Natural killer cell (primary cell): Measurements from ENCODE around the gene TCFL5. TPM values are rescaled to one million over a fixed set of nuclear protein-coding genes. Genes with fewer than 3 reads are reported as not detected.

Source experiments
- ATAC-seq, 3 donors: fragments of 150-1000 bp in 2 of 3; fragments of 200-7000 bp in 1 of 3; cut with Tn5 transposase; 1 replicate in 1 of 3; 2 replicates in 2 of 3; pipeline ENCODE4 v1.10.0; 2021; ENCODE audit warnings: mild to moderate bottlenecking in 2 of 3, moderate library complexity in 2 of 3
- DNase-seq, 2 donors: peaks; one replicate each; pipeline versions ENCODE4 v3.0.0 to v3.0.0-alpha.2; 2013 to 2021; ENCODE audit warnings: mixed read lengths in 1 of 2
- H3K27ac ChIP-seq: one replicate; pipeline ENCODE4 v1.5.1; 2013; ENCODE audit warnings: mild to moderate bottlenecking, low read length
- H3K27me3 ChIP-seq: one replicate; pipeline ENCODE4 v1.6.1; 2013; ENCODE audit warnings: low read length; ENCODE audit not compliant: control insufficient read depth, insufficient read depth
- H3K36me3 ChIP-seq: one replicate; pipeline ENCODE4 v1.6.1; 2013; ENCODE audit warnings: low read length; ENCODE audit not compliant: control insufficient read depth, insufficient read depth
- H3K4me1 ChIP-seq: one replicate; pipeline ENCODE4 v1.6.1; 2013; ENCODE audit warnings: low read length; ENCODE audit not compliant: control insufficient read depth, insufficient read depth
- H3K4me3 ChIP-seq: one replicate; pipeline ENCODE4 v1.5.1; 2013; ENCODE audit warnings: low read length
- H3K9me3 ChIP-seq: one replicate; pipeline ENCODE4 v1.6.1; 2013; ENCODE audit warnings: low read length; ENCODE audit not compliant: control insufficient read depth, insufficient read depth
- H3K27ac Mint-ChIP-seq, 2 donors: one replicate each; pipeline ENCODE4 v1.8.0; 2022; ENCODE audit warnings: mild to moderate bottlenecking in 2 of 2, mixed read lengths in 2 of 2, moderate library complexity in 1 of 2
- H3K27me3 Mint-ChIP-seq, 2 donors: one replicate each; pipeline ENCODE4 v1.8.0; 2022; ENCODE audit warnings: low read depth in 2 of 2, mixed read lengths in 2 of 2
- H3K36me3 Mint-ChIP-seq: one replicate; pipeline ENCODE4 v1.8.0; 2022; ENCODE audit warnings: mixed read lengths
- H3K4me1 Mint-ChIP-seq, 2 donors: one replicate each; pipeline ENCODE4 v1.8.0; 2022; ENCODE audit warnings: mixed read lengths in 2 of 2
- H3K4me3 Mint-ChIP-seq: one replicate; pipeline ENCODE4 v1.8.0; 2022; ENCODE audit warnings: mild to moderate bottlenecking, moderate library complexity, mixed read lengths
- H3K9me3 Mint-ChIP-seq, 2 donors: one replicate each; pipeline ENCODE4 v1.8.0; 2022; ENCODE audit warnings: mixed read lengths in 2 of 2
- WGBS: methylation state at CpG from one replicate; pipeline ENCODE4 v1.1.7; 2013; ENCODE audit warnings: missing lambda C conversion rate; ENCODE audit not compliant: insufficient coverage; 5-methylcytosine and 5-hydroxymethylcytosine counted together
- intact Hi-C: fragments of 100-400 bp; cut with micrococcal nuclease; formaldehyde crosslinking; loops from one replicate; pipeline ENCODE4 v1.14.2; 2022
- total RNA-seq, 4 donors: library from RNA; stranded (reverse); fragments of 120-200 nt in 1 of 4; gene quantifications; one replicate each; pipeline versions ENCODE4 v1.2.3 to v1.2.4, GENCODE V29; 2013 to 2022
- TF ChIP-seq, protein P1 (sequence below): fragments of 200-600 bp; IDR thresholded peaks from one replicate; pipeline ENCODE4 v1.8.0; 2022; ENCODE audit warnings: antibody characterized with exemption

Gene TCFL5
- total RNA-seq, 3 donors from 2014 or later (not counting 1 experiment from before 2014, with no cell fraction given) = 5.1 to 8.0 (median 6.4) TPM

DNA sequence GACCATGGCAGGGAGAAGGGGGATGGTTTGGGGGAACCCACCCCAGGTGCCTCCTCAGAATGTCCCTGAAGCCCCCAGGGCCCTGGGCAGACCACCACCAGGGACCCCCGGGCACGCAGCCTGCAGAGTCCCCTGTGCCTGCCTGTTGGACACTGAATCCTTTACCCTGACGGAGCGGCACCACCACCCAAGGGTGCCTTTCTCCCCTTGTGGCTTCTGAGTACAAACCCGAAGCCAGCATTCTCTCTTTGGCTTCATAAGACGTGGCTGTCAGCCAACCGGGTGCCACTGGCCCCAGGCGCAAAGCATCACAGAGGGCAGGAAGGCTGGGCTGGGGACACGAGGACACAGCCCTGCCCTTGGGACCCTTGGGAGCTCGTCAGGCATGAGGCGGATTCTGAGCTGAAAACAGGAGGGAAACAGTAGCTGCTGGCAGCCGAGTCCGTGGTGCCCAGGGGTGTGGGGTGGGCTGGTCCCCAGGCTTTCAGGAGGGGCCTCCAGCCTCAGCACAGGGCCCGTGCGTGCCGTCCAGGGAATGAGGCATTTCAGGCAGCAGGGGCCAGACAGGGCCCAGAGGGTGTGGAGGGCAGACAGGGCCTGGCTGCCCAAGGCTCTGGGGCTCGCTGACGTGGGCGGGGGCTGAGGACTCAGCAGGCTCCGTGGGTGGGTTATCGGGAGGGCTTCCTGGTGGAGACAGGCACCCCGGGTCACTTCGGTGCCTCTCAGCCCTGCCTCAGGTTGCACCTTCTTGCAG is 41.2 kb downstream of the TCFL5 start:
- no peaks in the 10 kb centered on the region for H3K36me3 ChIP-seq
- WGBS = 89% methylated on average over 23 of the region's 23 CpGs
- H3K4me3 ChIP-seq = no peak overlapping the region
- H3K27ac ChIP-seq = no peak overlapping the region
- Mint-ChIP-seq H3K9me3 (no peaks in the 10 kb centered on the region), H3K36me3 (no peaks in the 10 kb centered on the region), H3K27ac (no peak overlapping the region), H3K4me1 (no peaks in the 10 kb centered on the region), H3K27me3 (peaks cover 0 to 8% of the 10 kb centered on the region in 2 donors), H3K4me3 (no peak overlapping the region)
- no peaks in the 10 kb centered on the region for H3K9me3 ChIP-seq
- TF ChIP-seq, protein P1, sequence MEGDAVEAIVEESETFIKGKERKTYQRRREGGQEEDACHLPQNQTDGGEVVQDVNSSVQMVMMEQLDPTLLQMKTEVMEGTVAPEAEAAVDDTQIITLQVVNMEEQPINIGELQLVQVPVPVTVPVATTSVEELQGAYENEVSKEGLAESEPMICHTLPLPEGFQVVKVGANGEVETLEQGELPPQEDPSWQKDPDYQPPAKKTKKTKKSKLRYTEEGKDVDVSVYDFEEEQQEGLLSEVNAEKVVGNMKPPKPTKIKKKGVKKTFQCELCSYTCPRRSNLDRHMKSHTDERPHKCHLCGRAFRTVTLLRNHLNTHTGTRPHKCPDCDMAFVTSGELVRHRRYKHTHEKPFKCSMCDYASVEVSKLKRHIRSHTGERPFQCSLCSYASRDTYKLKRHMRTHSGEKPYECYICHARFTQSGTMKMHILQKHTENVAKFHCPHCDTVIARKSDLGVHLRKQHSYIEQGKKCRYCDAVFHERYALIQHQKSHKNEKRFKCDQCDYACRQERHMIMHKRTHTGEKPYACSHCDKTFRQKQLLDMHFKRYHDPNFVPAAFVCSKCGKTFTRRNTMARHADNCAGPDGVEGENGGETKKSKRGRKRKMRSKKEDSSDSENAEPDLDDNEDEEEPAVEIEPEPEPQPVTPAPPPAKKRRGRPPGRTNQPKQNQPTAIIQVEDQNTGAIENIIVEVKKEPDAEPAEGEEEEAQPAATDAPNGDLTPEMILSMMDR = no peak
- H3K27me3 ChIP-seq = peaks cover 24% of the 10 kb centered on the region
- intact Hi-C loops = no loop called here
- H3K4me1 ChIP-seq = peaks cover 24% of the 10 kb centered on the region
- no peak for ATAC-seq
- no peak for DNase-seq

DNA sequence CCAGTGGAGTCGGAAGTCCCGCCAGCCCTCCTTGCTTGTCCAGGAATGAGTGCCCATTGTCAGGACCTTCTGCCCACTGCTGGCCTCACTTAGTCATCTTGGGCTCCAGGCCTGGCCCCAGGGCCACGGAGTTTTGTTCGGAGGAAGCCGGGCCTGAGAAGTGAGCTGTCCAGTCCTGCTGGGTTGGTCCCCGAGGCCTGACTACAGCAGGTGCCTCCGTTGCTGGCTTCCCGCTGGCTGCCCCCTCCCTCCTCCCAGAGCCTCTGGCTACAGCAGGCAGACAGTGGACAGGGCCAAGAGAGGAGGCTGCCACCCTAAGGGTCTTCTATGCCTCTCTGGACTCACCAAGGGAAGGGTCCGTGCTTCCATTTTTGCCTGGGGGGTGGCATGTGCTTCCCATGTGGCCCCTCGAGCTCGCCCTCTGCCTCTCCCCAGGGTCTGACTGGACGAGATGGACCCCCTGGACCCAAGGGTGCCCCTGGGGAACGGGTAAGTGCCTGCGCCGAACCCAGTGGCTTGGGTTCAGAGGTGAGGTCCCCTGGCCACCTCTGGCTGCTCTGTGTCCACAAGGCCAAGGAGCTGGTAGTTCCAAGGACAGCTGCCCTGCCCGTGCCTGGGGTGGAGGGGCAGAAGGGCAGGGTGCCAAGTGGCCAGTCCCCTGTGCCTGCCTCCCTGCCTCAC is 42.0 kb downstream of the TCFL5 start:
- Histone ChIP-seq H3K9me3 (no peaks in the 10 kb centered on the region), H3K27me3 (peaks cover 31% of the 10 kb centered on the region), H3K4me1 (peaks cover 24% of the 10 kb centered on the region), H3K36me3 (no peaks in the 10 kb centered on the region), H3K4me3 (no peak overlapping the region), H3K27ac (no peak overlapping the region)
- ATAC-seq (no peak), DNase-seq (no peak)
- no peaks in the 10 kb centered on the region for H3K36me3 Mint-ChIP-seq
- TF ChIP-seq, protein P1 = no peak
- WGBS = 80% methylated on average over 16 of the region's 16 CpGs
- H3K9me3 Mint-ChIP-seq = no peaks in the 10 kb centered on the region
- no peak overlapping the region for H3K27ac Mint-ChIP-seq
- H3K4me1 Mint-ChIP-seq = no peaks in the 10 kb centered on the region
- no peak overlapping the region for H3K4me3 Mint-ChIP-seq
- peaks cover 0 to 9% of the 10 kb centered on the region in 2 donors for H3K27me3 Mint-ChIP-seq
- intact Hi-C loops = no loop called here

DNA sequence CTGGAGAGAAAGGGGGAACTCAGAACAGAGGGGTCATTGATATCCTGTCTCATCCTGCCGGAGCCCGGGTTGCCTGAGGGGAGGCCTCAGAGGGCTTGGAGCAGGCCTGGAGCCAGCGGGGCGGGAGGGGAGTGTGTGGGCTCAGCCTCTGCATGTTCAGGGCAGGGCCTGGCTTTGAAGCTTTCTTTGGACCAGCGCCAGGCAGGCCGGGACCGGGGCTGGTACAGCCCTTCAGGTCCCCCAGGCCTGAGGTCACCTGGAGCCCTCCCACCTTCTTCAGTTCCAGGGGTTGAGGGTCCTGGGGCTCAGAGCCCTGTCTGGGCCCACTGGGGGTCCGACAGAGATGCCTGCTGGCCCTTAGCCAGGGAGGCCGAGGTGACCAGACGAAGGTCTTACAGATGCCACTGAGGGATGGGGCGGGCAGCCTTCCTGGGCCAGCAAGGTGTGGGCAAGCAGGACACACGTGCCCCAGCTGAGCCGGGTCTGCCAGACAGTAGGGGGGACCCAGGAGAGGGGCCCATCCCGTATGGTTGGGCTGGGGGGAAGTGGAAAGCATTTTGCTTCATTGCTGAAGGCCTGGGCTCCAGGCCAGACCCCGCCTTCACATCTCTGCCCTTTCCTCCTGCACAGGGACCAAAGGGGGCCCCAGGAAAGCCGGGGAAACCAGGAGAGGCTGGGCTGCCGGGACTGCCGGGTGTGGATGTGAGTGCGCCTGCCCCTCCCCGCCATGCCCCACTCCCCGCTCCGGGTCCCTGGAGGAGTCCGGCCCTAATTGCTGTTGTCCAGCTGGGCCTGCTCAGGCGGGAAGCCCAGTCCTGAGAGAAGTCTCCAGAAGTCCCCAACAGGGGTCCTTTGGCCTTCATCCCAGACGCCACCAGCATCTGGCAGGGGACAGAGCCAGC is 42.8 kb downstream of the TCFL5 start:
- no peak for DNase-seq
- Histone ChIP-seq H3K9me3 (no peaks in the 10 kb centered on the region), H3K36me3 (peaks cover 2% of the 10 kb centered on the region), H3K27me3 (peaks cover 31% of the 10 kb centered on the region), H3K27ac (no peak overlapping the region), H3K4me3 (no peak overlapping the region), H3K4me1 (peaks cover 21% of the 10 kb centered on the region)
- Mint-ChIP-seq H3K4me1 (no peaks in the 10 kb centered on the region), H3K27ac (no peak overlapping the region), H3K4me3 (no peak overlapping the region), H3K27me3 (peaks cover 0 to 11% of the 10 kb centered on the region in 2 donors), H3K36me3 (no peaks in the 10 kb centered on the region), H3K9me3 (no peaks in the 10 kb centered on the region)
- intact Hi-C loops = no loop called here
- 33% methylated on average over 25 of the region's 25 CpGs for WGBS
- no peak for ATAC-seq
- TF ChIP-seq, protein P1 = no peak
